Muscle layer of duodenum (tissue), 2 donors: ENCODE results near the gene DLG5.

ENCODE experiments used
- H3K27ac ChIP-seq: one replicate; pipeline ENCODE4 v1.7.0; 2013; ENCODE audit warnings: mild to moderate bottlenecking, low read length
- H3K27me3 ChIP-seq: one replicate; pipeline ENCODE4 v1.7.0; 2013; ENCODE audit warnings: low read depth, mild to moderate bottlenecking, control low read depth, low read length
- H3K36me3 ChIP-seq, 2 donors: one replicate each; pipeline ENCODE4 v1.7.0; 2013; ENCODE audit warnings: low read length in 2 of 2, control low read depth in 1 of 2, mild to moderate bottlenecking in 1 of 2; ENCODE audit not compliant: insufficient read depth in 2 of 2, control insufficient read depth in 1 of 2
- H3K4me1 ChIP-seq, 2 donors: one replicate each; pipeline ENCODE4 v1.7.0; 2013; ENCODE audit warnings: low read length in 2 of 2, mild to moderate bottlenecking in 2 of 2, control low read depth in 1 of 2, moderate library complexity in 1 of 2; ENCODE audit not compliant: insufficient read depth in 2 of 2, control insufficient read depth in 1 of 2
- H3K4me3 ChIP-seq, 2 donors: one replicate each; pipeline ENCODE4 v1.7.0; 2013; ENCODE audit warnings: low read length in 2 of 2, low read depth in 1 of 2, mild to moderate bottlenecking in 1 of 2
- H3K9me3 ChIP-seq, 2 donors: one replicate each; pipeline ENCODE4 v1.7.0; 2013; ENCODE audit warnings: low read length in 2 of 2, control low read depth in 1 of 2, mild to moderate bottlenecking in 1 of 2; ENCODE audit not compliant: control insufficient read depth in 1 of 2
- donor health status: healthy.

Gene DLG5

DNA sequence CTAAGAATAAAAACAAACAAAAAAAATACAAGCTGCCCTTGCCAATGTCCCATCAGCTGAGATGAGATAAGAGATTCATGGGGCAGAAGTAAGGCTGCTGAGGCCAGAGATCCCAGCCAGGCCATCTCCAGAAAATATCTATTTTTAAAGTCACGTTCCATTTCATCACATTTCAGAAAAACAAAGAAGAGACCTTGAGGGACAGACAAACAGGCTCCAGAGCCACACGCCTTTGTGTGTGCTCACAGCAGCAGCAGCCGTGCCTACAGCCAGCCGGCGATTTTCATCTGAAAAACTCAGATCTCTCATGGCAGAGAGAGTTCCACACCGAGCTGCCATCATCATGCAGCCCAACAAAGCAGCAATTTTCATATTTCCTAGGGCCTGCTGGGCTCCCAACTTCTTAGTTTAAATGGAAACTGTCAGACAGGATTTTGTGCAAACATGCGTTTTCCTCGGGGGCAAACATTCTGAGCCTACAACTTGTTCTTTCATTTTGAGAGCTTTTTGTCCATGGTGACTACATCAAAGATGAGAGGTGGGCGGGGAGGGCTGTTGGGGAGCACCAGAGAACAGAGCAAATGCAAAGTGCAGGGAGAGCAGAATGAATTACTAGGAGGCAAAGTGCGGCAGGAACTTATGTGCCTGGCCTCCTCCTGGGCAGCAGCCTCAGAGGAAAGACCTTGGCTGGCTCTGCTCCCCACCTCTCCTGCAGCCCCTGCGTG, 38.8 kb downstream of the DLG5 start:
- Histone ChIP-seq H3K4me3 (peak overlapping the region; percentile 15 to 17), H3K4me1 (peaks cover 12 to 48% of the 10 kb centered on the region in 2 donors), H3K36me3 (no peaks in the 10 kb centered on the region), H3K27ac (peak overlapping the region; percentile 27), H3K9me3 (no peaks in the 10 kb centered on the region), H3K27me3 (no peaks in the 10 kb centered on the region)

- Histone ChIP-seq H3K27ac (no peak overlapping the region), H3K4me3 (no peak overlapping the region), H3K4me1 (peaks cover 12 to 39% of the 10 kb centered on the region in 2 donors)
Observed at GRCh38 chr10:77886795-77887355, 39.7 kb downstream of the DLG5 start.

DNA sequence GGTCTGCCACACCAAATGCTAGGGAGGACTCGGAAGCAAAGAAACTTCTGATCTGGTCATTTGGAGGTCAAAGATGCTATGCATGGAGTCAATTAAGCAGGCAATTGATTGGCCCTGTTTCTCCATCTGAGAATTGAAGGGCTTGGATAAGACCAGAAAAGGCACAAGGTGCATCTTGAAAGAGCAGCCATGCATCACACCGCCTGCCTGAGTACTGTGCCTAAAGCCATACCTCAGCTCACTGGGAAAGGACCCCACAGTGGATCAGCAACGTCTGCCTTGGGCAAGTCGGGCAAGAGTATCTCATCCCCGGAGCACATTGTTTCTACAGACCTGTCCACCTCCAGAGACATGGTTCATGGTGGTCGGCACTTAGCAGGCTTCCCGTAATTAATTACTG, 42.4 kb downstream of the DLG5 start:
- H3K27ac ChIP-seq, result no peak overlapping the region
- H3K9me3 ChIP-seq, result no peaks in the 10 kb centered on the region
- no peaks in the 10 kb centered on the region for H3K36me3 ChIP-seq
- H3K4me1 ChIP-seq, result peaks cover 9 to 32% of the 10 kb centered on the region in 2 donors
- H3K27me3 ChIP-seq, result no peaks in the 10 kb centered on the region
- H3K4me3 ChIP-seq, result no peak overlapping the region

More at GRCh38 chr10:77886795-77887355, 39.7 kb downstream of the DLG5 start:
- H3K27me3 ChIP-seq, result no peaks in the 10 kb centered on the region
- no peaks in the 10 kb centered on the region for H3K9me3 ChIP-seq
- H3K36me3 ChIP-seq, result no peaks in the 10 kb centered on the region

GRCh38 chr10:77881636-77882035, 44.9 kb downstream of the DLG5 start:
- Histone ChIP-seq H3K4me3 (no peak overlapping the region), H3K9me3 (no peaks in the 10 kb centered on the region), H3K27ac (no peak overlapping the region), H3K4me1 (peaks cover 0 to 26% of the 10 kb centered on the region in 2 donors), H3K27me3 (no peaks in the 10 kb centered on the region), H3K36me3 (no peaks in the 10 kb centered on the region)

DNA sequence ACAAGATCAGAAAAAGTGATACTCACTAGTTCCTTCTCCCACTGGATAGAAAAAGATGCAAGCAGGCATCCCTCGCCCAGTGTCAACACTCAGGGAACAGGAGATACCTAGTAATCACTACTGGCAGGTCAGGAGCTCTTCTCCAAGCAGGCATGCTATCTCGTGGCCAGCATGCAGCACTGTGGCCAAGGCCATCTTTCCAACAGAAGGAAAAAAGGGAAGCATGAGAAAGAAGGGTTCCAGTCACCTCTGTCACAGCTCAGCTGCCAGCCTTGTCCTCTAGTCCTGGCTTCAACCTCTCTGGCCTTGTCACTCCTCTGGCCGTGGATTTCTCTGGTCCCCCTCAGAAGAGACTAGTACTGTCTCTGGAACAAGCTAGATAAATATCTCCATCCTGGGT, 45.3 kb downstream of the DLG5 start:
- Histone ChIP-seq H3K4me3 (no peak overlapping the region), H3K4me1 (peaks cover 0 to 23% of the 10 kb centered on the region in 2 donors), H3K27me3 (no peaks in the 10 kb centered on the region), H3K9me3 (no peaks in the 10 kb centered on the region), H3K27ac (no peak overlapping the region), H3K36me3 (no peaks in the 10 kb centered on the region)

GRCh38 chr10:77879710-77880109, 46.8 kb downstream of the DLG5 start:
- Histone ChIP-seq H3K27ac (no peak overlapping the region), H3K9me3 (no peaks in the 10 kb centered on the region), H3K36me3 (no peaks in the 10 kb centered on the region), H3K4me1 (peaks cover 0 to 23% of the 10 kb centered on the region in 2 donors), H3K27me3 (no peaks in the 10 kb centered on the region), H3K4me3 (no peak overlapping the region)

GRCh38 chr10:77879065-77879464, 47.5 kb downstream of the DLG5 start:
- no peaks in the 10 kb centered on the region for H3K27me3 ChIP-seq
- H3K9me3 ChIP-seq, result no peaks in the 10 kb centered on the region
- H3K4me1 ChIP-seq, result peaks cover 0 to 26% of the 10 kb centered on the region in 2 donors
- no peak overlapping the region for H3K27ac ChIP-seq
- H3K4me3 ChIP-seq, result no peak overlapping the region
- H3K36me3 ChIP-seq, result no peaks in the 10 kb centered on the region

DNA sequence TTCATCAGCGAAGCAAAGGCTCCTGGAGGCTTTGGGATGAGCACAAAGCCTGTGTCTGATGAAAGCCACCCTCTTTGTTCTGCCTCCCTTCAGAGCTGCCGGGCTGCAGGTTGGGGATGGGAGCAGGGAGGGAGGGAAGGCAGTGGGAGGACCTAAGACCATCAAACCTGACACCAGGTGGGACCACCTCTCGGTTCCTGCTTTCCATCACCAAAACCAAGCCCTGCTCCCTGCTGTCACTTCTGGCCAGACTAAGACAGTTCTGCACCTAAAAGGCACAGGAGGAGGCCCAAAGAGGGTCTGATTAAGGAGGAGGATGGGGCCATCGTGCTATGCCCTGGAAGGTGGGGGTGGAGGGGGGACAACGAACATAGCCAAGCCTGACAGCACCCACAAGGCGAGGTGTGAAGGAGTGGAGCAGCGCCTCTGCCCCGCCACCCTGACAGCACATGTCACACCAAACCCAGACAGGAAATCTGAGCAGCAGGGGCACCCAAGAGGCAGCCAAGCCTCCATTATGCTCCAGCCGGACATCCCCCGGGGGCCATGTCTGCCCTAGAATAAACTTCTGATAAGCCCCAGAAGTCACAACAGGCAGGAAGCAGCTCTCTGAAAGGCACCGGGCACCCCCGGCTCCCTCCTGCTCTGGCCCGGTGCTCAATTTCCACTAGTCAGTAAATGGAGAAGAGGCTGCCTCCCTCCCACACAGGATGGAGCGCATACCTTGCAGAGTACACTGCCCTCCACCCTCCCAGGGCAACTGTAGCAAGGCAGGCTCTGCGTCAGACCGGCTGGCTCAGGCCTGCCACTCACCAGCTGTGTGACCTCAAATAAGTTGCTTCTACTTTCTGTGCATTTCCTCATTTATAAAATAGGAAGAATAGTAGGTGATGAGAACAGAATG, 48.9 kb downstream of the DLG5 start:
- peak overlapping the region; percentile 44 for H3K27ac ChIP-seq
- H3K27me3 ChIP-seq, result no peaks in the 10 kb centered on the region
- H3K4me3 ChIP-seq, result no peak overlapping the region
- H3K9me3 ChIP-seq, result no peaks in the 10 kb centered on the region
- H3K4me1 ChIP-seq, result peaks cover 0 to 38% of the 10 kb centered on the region in 2 donors
- H3K36me3 ChIP-seq, result no peaks in the 10 kb centered on the region

DNA sequence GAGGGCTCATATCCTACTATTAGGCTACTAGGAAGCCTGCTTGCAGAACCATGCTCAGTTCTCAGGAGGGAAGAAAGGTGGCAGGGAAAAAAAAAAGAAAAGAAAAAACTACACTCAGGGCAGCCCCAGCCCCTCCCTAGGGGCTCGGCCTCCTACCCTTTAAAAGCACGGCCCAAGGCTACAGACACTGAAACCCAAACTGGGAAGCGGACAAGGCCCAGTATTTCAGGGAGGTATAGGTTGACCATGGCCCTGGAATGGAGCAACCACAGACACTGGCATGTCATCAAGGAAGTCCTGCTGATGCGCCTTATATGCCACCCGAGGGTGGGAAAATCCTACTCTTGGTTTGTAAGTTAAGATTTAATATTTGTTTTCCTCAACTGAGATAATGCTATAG, 50.8 kb downstream of the DLG5 start:
- no peak overlapping the region for H3K27ac ChIP-seq
- no peaks in the 10 kb centered on the region for H3K9me3 ChIP-seq
- H3K27me3 ChIP-seq, result no peaks in the 10 kb centered on the region
- H3K4me3 ChIP-seq, result no peak overlapping the region
- H3K4me1 ChIP-seq, result peaks cover 0 to 48% of the 10 kb centered on the region in 2 donors
- no peaks in the 10 kb centered on the region for H3K36me3 ChIP-seq

DNA sequence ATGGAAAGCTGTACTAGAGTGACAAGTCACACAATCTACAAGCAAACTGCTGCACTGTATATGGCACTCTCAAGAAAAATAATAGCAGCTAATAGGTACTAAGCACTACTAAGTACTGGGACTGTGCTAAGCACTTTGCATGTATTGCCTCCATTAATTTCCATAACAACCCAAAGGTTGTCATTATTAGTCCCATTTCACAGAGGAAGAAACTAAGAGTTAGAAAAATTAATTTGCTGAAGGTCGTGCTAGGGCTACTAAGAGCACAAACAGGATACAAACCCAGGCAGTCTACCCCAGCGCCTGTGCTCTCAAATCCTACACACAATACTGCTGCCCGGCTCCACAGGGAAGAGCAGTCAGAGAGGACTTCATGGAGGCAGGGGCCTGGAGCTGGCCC, 51.7 kb downstream of the DLG5 start:
- Histone ChIP-seq H3K27ac (no peak overlapping the region), H3K4me1 (peaks cover 0 to 48% of the 10 kb centered on the region in 2 donors), H3K4me3 (no peak overlapping the region)

More for the DNA sequence above, 51.7 kb downstream of the DLG5 start:
- Histone ChIP-seq H3K9me3 (no peaks in the 10 kb centered on the region), H3K27me3 (no peaks in the 10 kb centered on the region), H3K36me3 (no peaks in the 10 kb centered on the region)
